IMR-90 (cell line): ENCODE measurements around the gene ACOT7. TPM values are rescaled to one million over a fixed set of nuclear protein-coding genes. Genes with fewer than 3 reads are reported as not detected.

Experiments used
- ATAC-seq: fragments of 200-7000 bp; cut with Tn5 transposase; 2 replicates; pipeline ENCODE4 v1.9.1; 2020; ENCODE audit warnings: low read depth, mild to moderate bottlenecking, moderate library complexity
- BruUV-seq: library from RNA; stranded (reverse); fragments of 400-500 nt; replicated peaks from 2 replicates; lab custom pipeline; 2021; lab: Mats Ljungman, UMichigan
- CTCF ChIA-PET: fragments of 300-600 bp; formaldehyde crosslinking; extraction: SDS; loops from one replicate; lab custom pipeline; 2021; ENCODE audit warnings: antibody characterized with exemption; lab: Yijun Ruan, JAX
- POLR2A ChIA-PET: fragments of 300-600 bp; sonication (Branson Sonifier 250); formaldehyde crosslinking; loops from one replicate; lab custom pipeline; 2022; ENCODE audit warnings: antibody characterized with exemption; ENCODE audit not compliant: unreplicated experiment; lab: Charles Lee
- DNase-seq: peaks from one replicate; pipeline ENCODE4 v3.0.0; 2013
- H2AFZ ChIP-seq: replicated peaks from 2 replicates; pipeline ENCODE3; 2013; ENCODE audit warnings: low read length, mild to moderate bottlenecking; ENCODE audit not compliant: poor library complexity
- H2AK5ac ChIP-seq: 2 replicates; pipeline ENCODE4 v1.6.1; 2013; ENCODE audit warnings: low read depth, low read length, inconsistent platforms
- H2AK9ac ChIP-seq: replicated peaks from 2 replicates; pipeline ENCODE3; 2013; ENCODE audit warnings: mild to moderate bottlenecking, low read depth, low read length, moderate library complexity; ENCODE audit not compliant: poor library complexity
- H2BK120ac ChIP-seq: 2 replicates; pipeline ENCODE4 v1.6.1; 2013; ENCODE audit warnings: low read depth, low read length, inconsistent platforms
- H2BK15ac ChIP-seq: 3 replicates; pipeline ENCODE4 v1.6.1; 2013; ENCODE audit warnings: low read depth, low read length, inconsistent platforms
- H2BK20ac ChIP-seq: 2 replicates; pipeline ENCODE4 v1.6.1; 2013; ENCODE audit warnings: low read depth, mild to moderate bottlenecking, inconsistent platforms, low read length, moderate library complexity
- H2BK5ac ChIP-seq: 2 replicates; pipeline ENCODE4 v1.6.1; 2013; ENCODE audit warnings: mild to moderate bottlenecking, low read depth, low read length, inconsistent platforms; ENCODE audit not compliant: poor library complexity, severe bottlenecking
- H3K14ac ChIP-seq: replicated peaks from 2 replicates; pipeline ENCODE4 v1.6.1; 2013; ENCODE audit warnings: low read depth, low read length, inconsistent platforms
- H3K18ac ChIP-seq: 2 replicates; pipeline ENCODE4 v1.6.1; 2013; ENCODE audit warnings: low read depth, low read length, control low read depth
- H3K23ac ChIP-seq: 2 replicates; pipeline ENCODE4 v1.6.1; 2013; ENCODE audit warnings: low read depth, low read length, inconsistent platforms
- H3K27ac ChIP-seq: 2 replicates; pipeline ENCODE4 v1.5.1; 2013; ENCODE audit warnings: mild to moderate bottlenecking, control low read depth, low read length; ENCODE audit not compliant: insufficient read depth
- H3K27me3 ChIP-seq: 2 replicates; pipeline ENCODE4 v1.6.1; 2013; ENCODE audit warnings: low read length; ENCODE audit not compliant: control insufficient read depth, insufficient read depth
- H3K36me3 ChIP-seq: 2 replicates; pipeline ENCODE4 v1.6.1; 2013; ENCODE audit warnings: low read length, mixed read lengths; ENCODE audit not compliant: control insufficient read depth, insufficient read depth
- H3K4ac ChIP-seq: 2 replicates; pipeline ENCODE4 v1.6.1; 2013; ENCODE audit warnings: low read depth, low read length, inconsistent platforms
- H3K4me1 ChIP-seq: 2 replicates; pipeline ENCODE4 v1.6.1; 2013; ENCODE audit warnings: low read length, mixed read lengths; ENCODE audit not compliant: control insufficient read depth, insufficient read depth
- H3K4me2 ChIP-seq: 2 replicates; pipeline ENCODE4 v1.6.1; 2013; ENCODE audit warnings: low read depth, mild to moderate bottlenecking, control low read depth, low read length, moderate library complexity
- H3K4me3 ChIP-seq: 2 replicates; pipeline ENCODE4 v1.5.1; 2013; ENCODE audit warnings: low read depth, mild to moderate bottlenecking, control low read depth, low read length, moderate library complexity; ENCODE audit not compliant: insufficient read depth
- H3K56ac ChIP-seq: 2 replicates; pipeline ENCODE4 v1.6.1; 2013; ENCODE audit warnings: low read length, inconsistent platforms; ENCODE audit not compliant: insufficient read depth; ENCODE audit errors: extremely low read depth
- H3K79me1 ChIP-seq, 2 experiments: 2 replicates each; pipeline ENCODE4 v1.6.1; 2013; ENCODE audit warnings: low read length in 2 of 2, inconsistent platforms in 1 of 2, low read depth in 1 of 2
- H3K9ac ChIP-seq: 2 replicates; pipeline ENCODE4 v1.6.1; 2013; ENCODE audit warnings: low read depth, low read length, control low read depth
- H3K9me1 ChIP-seq: 2 replicates; pipeline ENCODE4 v1.6.1; 2013; ENCODE audit warnings: low read length, inconsistent platforms; ENCODE audit not compliant: insufficient read depth
- H3K9me3 ChIP-seq: 2 replicates; pipeline ENCODE4 v1.6.1; 2013; ENCODE audit warnings: low read length; ENCODE audit not compliant: control insufficient read depth, insufficient read depth
- H4K20me1 ChIP-seq: 2 replicates; pipeline ENCODE4 v1.6.1; 2013; ENCODE audit warnings: low read length, inconsistent platforms; ENCODE audit not compliant: insufficient read depth
- H4K5ac ChIP-seq: 2 replicates; pipeline ENCODE4 v1.6.1; 2013; ENCODE audit warnings: mild to moderate bottlenecking, low read depth, low read length, control low read depth
- H4K8ac ChIP-seq, 2 experiments: 2 replicates each; pipeline ENCODE4 v1.6.1; 2013; ENCODE audit warnings: low read depth in 2 of 2, low read length in 2 of 2, control low read depth in 1 of 2, inconsistent platforms in 1 of 2
- H4K91ac ChIP-seq: 2 replicates; pipeline ENCODE4 v1.6.1; 2013; ENCODE audit warnings: low read depth, low read length, inconsistent platforms; ENCODE audit not compliant: insufficient read depth
- MAFK ChIP-seq: IDR thresholded peaks from 2 replicates; pipeline ENCODE4 v1.6.1; 2012; ENCODE audit warnings: low read depth, low read length, improper control_type of control experiment
- MAZ ChIP-seq: IDR thresholded peaks from 2 replicates; pipeline ENCODE4 v1.6.1; 2012; ENCODE audit warnings: low read depth, mild to moderate bottlenecking, low read length, improper control_type of control experiment, moderate library complexity, borderline replicate concordance
- MXI1 ChIP-seq: IDR thresholded peaks from 2 replicates; pipeline ENCODE4 v1.6.1; 2012; ENCODE audit warnings: low read depth, mild to moderate bottlenecking, low read length, moderate library complexity, borderline replicate concordance
- POLR2A ChIP-seq: IDR thresholded peaks from 2 replicates; pipeline ENCODE4 v1.6.1; 2012; ENCODE audit warnings: mild to moderate bottlenecking, low read depth, low read length
- RAD21 ChIP-seq: IDR thresholded peaks from 2 replicates; pipeline ENCODE4 v1.6.1; 2012; ENCODE audit warnings: low read length, improper control_type of control experiment
- RCOR1 ChIP-seq: IDR thresholded peaks from 2 replicates; pipeline ENCODE4 v1.6.1; 2012; ENCODE audit warnings: mild to moderate bottlenecking, low read length, improper control_type of control experiment; ENCODE audit not compliant: insufficient replicate concordance
- RFX5 ChIP-seq: IDR thresholded peaks from 2 replicates; pipeline ENCODE4 v1.8.0; 2012; ENCODE audit warnings: low read depth, mild to moderate bottlenecking, low read length, moderate library complexity
- WGBS, 2 experiments: methylation state at CpG; one replicate each; pipeline versions ENCODE4 v1.1.5 to v1.1.7; 2013; ENCODE audit warnings: missing lambda C conversion rate in 2 of 2; ENCODE audit not compliant: insufficient read length in 1 of 2; ENCODE audit errors: extremely low coverage in 2 of 2; 5-methylcytosine and 5-hydroxymethylcytosine counted together
- dilution Hi-C: fragments of 300-500 bp; cut with HindIII; formaldehyde crosslinking; loops from one replicate; pipeline ENCODE4 v1.14.3; 2018; ENCODE audit warnings: low sequenced_read_pairs; ENCODE audit not compliant: unreplicated experiment
- in situ Hi-C: fragments of 300-500 bp; cut with MboI; formaldehyde crosslinking; loops from 3 replicates; pipeline ENCODE4 v1.14.3; 2019; ENCODE audit warnings: low sequenced_read_pairs, inconsistent platforms, mixed read lengths
- intact Hi-C: fragments of 100-400 bp; cut with micrococcal nuclease; formaldehyde crosslinking; loops from 2 replicates; pipeline ENCODE4 v1.10.0; 2022
- polyA plus RNA-seq, 3 experiments: library from polyadenylated mRNA; depleted of rRNA; stranded (reverse); fragments of >200 nt; gene quantifications; 2 replicates each; pipeline ENCODE4 v1.2.3, GENCODE V29; 2012; ENCODE audit warnings: low replicate concordance in 1 of 3
- total RNA-seq: library from RNA; depleted of rRNA; stranded (reverse); fragments of >200 nt; gene quantifications from 2 replicates; pipeline ENCODE4 v1.2.3, GENCODE V29; 2012
- TF ChIP-seq, protein P1 (sequence below): fragments of 150-350 bp; IDR thresholded peaks from 2 replicates; pipeline ENCODE4 v1.6.1; 2017; ENCODE audit warnings: mild to moderate bottlenecking, antibody characterized with exemption, low read length, low read depth
- TF ChIP-seq, protein P2 (sequence below): conservative IDR thresholded peaks from 2 replicates; pipeline ENCODE4 v1.5.1; 2012; ENCODE audit warnings: mild to moderate bottlenecking, low read depth, low read length, improper control_type of control experiment

The ACOT7 gene
- total and polyA plus RNA-seq, 2 of the 4 experiments (the other 2 are of a cell fraction), result 51.6 to 242 TPM

DNA sequence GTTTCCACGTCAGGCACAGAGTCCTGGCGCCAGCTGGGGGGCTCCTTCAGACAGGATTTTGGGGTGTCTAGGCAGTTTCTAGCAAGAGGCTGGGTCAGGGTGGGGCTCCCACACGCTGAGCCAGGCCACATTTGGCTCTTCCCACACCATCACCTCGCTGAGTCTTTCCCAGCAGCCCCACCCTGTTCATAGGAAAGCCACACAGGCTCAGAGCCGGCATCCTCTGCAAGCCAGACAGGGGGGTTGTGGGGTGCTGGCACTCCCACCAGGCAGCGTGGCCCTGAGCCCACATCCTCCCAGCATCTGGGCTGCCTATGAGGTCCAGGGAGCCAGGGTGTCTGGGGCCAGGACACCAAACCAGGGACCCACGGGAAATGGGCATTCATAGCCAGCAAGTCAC lies 129.9 kb downstream of the ACOT7 start:
- dilution Hi-C loops, result no loop called here
- in situ Hi-C loops, result no loop called here
- H3K27ac ChIP-seq, result no peak overlapping the region
- BruUV-seq, result no TSS peak
- H2AK5ac ChIP-seq, result no peak overlapping the region
- 56% methylated on average over 2 of the region's 7 CpGs; no CpG with 5 or more reads in 1 of the 2 experiments for WGBS, 2 experiments
- no peak overlapping the region for H3K18ac ChIP-seq
- H2BK5ac ChIP-seq, result no peak overlapping the region
- no peak overlapping the region for H4K8ac ChIP-seq
- POLR2A ChIA-PET, result no interaction called here
- no peak overlapping the region; the same call in 1 of the 2 replicates for H3K23ac ChIP-seq
- peaks cover 12% of the 10 kb centered on the region for H4K20me1 ChIP-seq
- no peaks in the 10 kb centered on the region for H3K27me3 ChIP-seq
- H2BK15ac ChIP-seq, result no peak overlapping the region
- CTCF ChIA-PET, result no interaction called here
- no peak overlapping the region for H3K4me3 ChIP-seq
- H3K9me1 ChIP-seq, result no peaks in the 10 kb centered on the region
- H4K91ac ChIP-seq, result no peak overlapping the region
- no peaks in the 10 kb centered on the region for H3K79me1 ChIP-seq
- peaks cover 2% of the 10 kb centered on the region; the same call in 1 of the 2 replicates for H3K4me1 ChIP-seq
- no peak overlapping the region for H2BK20ac ChIP-seq
- no peak overlapping the region for H3K4ac ChIP-seq
- H3K9ac ChIP-seq, result no peak overlapping the region
- H3K36me3 ChIP-seq, result no peaks in the 10 kb centered on the region
- ATAC-seq (no peak), DNase-seq (no peak)
- H2AK9ac ChIP-seq, result no peak overlapping the region
- no peaks in the 10 kb centered on the region for H3K9me3 ChIP-seq
- intact Hi-C loops, result no loop called here
- no peak overlapping the region for H2AFZ ChIP-seq
- no peak overlapping the region for H3K14ac ChIP-seq
- TF ChIP-seq MAFK, result no peak
- no peak for TF ChIP-seq POLR2A
- no peak for TF ChIP-seq RAD21
- TF ChIP-seq MAZ, result no peak
- TF ChIP-seq, protein P1, sequence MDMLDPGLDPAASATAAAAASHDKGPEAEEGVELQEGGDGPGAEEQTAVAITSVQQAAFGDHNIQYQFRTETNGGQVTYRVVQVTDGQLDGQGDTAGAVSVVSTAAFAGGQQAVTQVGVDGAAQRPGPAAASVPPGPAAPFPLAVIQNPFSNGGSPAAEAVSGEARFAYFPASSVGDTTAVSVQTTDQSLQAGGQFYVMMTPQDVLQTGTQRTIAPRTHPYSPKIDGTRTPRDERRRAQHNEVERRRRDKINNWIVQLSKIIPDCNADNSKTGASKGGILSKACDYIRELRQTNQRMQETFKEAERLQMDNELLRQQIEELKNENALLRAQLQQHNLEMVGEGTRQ, result no peak
- TF ChIP-seq RFX5, result no peak
- TF ChIP-seq MXI1, result no peak
- TF ChIP-seq, protein P2, sequence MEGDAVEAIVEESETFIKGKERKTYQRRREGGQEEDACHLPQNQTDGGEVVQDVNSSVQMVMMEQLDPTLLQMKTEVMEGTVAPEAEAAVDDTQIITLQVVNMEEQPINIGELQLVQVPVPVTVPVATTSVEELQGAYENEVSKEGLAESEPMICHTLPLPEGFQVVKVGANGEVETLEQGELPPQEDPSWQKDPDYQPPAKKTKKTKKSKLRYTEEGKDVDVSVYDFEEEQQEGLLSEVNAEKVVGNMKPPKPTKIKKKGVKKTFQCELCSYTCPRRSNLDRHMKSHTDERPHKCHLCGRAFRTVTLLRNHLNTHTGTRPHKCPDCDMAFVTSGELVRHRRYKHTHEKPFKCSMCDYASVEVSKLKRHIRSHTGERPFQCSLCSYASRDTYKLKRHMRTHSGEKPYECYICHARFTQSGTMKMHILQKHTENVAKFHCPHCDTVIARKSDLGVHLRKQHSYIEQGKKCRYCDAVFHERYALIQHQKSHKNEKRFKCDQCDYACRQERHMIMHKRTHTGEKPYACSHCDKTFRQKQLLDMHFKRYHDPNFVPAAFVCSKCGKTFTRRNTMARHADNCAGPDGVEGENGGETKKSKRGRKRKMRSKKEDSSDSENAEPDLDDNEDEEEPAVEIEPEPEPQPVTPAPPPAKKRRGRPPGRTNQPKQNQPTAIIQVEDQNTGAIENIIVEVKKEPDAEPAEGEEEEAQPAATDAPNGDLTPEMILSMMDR, result no peak
- no peak for TF ChIP-seq RCOR1
- H3K4me2 ChIP-seq, result no peak overlapping the region
- H4K5ac ChIP-seq, result no peak overlapping the region
- no peak overlapping the region for H2BK120ac ChIP-seq
- H3K56ac ChIP-seq, result no peak overlapping the region
